Measurements from ENCODE around the gene KCNJ9. TPM values are rescaled to one million over a fixed set of nuclear protein-coding genes. Genes with fewer than 3 reads are reported as not detected.

KCNJ9 gene
- total and polyA plus RNA-seq, 2 experiments from 2014 or later = 0.24 to 0.34 TPM

DNA sequence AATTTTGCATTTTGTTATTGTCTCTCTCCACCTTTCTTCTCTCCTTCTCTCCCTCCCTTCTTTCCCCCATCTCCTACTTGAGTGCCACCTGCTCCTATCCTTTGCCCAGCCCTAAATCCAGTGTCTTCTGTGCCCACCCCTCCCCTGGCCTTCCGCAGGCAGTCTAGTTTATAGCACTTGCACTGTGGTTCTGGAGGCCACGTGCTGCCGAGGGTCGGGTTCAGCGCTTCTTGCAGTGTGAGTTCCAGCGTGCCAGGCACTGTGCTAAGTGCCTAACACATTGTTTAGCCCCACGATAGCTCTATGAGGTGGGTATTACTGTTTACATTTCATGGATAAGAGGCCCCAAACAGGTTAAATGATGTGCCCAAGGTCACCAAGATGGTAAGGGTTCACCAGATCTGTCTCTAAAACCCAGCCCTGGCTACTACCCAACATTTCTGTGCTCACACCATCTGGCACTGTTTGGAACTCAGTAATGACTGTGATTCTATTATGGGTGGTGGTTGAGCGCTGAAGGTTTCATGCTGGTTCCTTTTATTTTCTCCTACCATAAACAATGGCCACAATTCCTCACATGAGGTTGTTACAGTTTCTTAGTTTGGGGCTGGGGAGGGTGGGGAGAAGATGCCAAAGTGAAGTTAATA is 56.0 kb downstream of the KCNJ9 start:
- TF ChIP-seq, protein P1, sequence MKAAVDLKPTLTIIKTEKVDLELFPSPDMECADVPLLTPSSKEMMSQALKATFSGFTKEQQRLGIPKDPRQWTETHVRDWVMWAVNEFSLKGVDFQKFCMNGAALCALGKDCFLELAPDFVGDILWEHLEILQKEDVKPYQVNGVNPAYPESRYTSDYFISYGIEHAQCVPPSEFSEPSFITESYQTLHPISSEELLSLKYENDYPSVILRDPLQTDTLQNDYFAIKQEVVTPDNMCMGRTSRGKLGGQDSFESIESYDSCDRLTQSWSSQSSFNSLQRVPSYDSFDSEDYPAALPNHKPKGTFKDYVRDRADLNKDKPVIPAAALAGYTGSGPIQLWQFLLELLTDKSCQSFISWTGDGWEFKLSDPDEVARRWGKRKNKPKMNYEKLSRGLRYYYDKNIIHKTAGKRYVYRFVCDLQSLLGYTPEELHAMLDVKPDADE (IDR thresholded peaks at IDR 0.05) = no peak
- TF ChIP-seq, protein P2, sequence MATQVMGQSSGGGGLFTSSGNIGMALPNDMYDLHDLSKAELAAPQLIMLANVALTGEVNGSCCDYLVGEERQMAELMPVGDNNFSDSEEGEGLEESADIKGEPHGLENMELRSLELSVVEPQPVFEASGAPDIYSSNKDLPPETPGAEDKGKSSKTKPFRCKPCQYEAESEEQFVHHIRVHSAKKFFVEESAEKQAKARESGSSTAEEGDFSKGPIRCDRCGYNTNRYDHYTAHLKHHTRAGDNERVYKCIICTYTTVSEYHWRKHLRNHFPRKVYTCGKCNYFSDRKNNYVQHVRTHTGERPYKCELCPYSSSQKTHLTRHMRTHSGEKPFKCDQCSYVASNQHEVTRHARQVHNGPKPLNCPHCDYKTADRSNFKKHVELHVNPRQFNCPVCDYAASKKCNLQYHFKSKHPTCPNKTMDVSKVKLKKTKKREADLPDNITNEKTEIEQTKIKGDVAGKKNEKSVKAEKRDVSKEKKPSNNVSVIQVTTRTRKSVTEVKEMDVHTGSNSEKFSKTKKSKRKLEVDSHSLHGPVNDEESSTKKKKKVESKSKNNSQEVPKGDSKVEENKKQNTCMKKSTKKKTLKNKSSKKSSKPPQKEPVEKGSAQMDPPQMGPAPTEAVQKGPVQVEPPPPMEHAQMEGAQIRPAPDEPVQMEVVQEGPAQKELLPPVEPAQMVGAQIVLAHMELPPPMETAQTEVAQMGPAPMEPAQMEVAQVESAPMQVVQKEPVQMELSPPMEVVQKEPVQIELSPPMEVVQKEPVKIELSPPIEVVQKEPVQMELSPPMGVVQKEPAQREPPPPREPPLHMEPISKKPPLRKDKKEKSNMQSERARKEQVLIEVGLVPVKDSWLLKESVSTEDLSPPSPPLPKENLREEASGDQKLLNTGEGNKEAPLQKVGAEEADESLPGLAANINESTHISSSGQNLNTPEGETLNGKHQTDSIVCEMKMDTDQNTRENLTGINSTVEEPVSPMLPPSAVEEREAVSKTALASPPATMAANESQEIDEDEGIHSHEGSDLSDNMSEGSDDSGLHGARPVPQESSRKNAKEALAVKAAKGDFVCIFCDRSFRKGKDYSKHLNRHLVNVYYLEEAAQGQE (IDR thresholded peaks at IDR 0.05; ENCODE audit: unreplicated experiment) = no peak
- TF ChIP-seq, protein P3, sequence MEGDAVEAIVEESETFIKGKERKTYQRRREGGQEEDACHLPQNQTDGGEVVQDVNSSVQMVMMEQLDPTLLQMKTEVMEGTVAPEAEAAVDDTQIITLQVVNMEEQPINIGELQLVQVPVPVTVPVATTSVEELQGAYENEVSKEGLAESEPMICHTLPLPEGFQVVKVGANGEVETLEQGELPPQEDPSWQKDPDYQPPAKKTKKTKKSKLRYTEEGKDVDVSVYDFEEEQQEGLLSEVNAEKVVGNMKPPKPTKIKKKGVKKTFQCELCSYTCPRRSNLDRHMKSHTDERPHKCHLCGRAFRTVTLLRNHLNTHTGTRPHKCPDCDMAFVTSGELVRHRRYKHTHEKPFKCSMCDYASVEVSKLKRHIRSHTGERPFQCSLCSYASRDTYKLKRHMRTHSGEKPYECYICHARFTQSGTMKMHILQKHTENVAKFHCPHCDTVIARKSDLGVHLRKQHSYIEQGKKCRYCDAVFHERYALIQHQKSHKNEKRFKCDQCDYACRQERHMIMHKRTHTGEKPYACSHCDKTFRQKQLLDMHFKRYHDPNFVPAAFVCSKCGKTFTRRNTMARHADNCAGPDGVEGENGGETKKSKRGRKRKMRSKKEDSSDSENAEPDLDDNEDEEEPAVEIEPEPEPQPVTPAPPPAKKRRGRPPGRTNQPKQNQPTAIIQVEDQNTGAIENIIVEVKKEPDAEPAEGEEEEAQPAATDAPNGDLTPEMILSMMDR (conservative IDR thresholded peaks at IDR 0.05; ENCODE audit: low read depth in 2 of 2) = no peak
- TF ChIP-seq JUNB (IDR thresholded peaks at IDR 0.05; ENCODE audit: unreplicated experiment) = no peak
- no peak for TF ChIP-seq ZNF331 (CRISPR knock-in tag; IDR thresholded peaks at IDR 0.05; ENCODE audit: low read depth)
- TF ChIP-seq EZH2phosphoT487 (IDR thresholded peaks at IDR 0.05; ENCODE audit: unreplicated experiment) = no peak
- TF ChIP-seq NANOG (IDR thresholded peaks at IDR 0.05; ENCODE audit: borderline replicate concordance) = no peak
- TF ChIP-seq, protein P4, sequence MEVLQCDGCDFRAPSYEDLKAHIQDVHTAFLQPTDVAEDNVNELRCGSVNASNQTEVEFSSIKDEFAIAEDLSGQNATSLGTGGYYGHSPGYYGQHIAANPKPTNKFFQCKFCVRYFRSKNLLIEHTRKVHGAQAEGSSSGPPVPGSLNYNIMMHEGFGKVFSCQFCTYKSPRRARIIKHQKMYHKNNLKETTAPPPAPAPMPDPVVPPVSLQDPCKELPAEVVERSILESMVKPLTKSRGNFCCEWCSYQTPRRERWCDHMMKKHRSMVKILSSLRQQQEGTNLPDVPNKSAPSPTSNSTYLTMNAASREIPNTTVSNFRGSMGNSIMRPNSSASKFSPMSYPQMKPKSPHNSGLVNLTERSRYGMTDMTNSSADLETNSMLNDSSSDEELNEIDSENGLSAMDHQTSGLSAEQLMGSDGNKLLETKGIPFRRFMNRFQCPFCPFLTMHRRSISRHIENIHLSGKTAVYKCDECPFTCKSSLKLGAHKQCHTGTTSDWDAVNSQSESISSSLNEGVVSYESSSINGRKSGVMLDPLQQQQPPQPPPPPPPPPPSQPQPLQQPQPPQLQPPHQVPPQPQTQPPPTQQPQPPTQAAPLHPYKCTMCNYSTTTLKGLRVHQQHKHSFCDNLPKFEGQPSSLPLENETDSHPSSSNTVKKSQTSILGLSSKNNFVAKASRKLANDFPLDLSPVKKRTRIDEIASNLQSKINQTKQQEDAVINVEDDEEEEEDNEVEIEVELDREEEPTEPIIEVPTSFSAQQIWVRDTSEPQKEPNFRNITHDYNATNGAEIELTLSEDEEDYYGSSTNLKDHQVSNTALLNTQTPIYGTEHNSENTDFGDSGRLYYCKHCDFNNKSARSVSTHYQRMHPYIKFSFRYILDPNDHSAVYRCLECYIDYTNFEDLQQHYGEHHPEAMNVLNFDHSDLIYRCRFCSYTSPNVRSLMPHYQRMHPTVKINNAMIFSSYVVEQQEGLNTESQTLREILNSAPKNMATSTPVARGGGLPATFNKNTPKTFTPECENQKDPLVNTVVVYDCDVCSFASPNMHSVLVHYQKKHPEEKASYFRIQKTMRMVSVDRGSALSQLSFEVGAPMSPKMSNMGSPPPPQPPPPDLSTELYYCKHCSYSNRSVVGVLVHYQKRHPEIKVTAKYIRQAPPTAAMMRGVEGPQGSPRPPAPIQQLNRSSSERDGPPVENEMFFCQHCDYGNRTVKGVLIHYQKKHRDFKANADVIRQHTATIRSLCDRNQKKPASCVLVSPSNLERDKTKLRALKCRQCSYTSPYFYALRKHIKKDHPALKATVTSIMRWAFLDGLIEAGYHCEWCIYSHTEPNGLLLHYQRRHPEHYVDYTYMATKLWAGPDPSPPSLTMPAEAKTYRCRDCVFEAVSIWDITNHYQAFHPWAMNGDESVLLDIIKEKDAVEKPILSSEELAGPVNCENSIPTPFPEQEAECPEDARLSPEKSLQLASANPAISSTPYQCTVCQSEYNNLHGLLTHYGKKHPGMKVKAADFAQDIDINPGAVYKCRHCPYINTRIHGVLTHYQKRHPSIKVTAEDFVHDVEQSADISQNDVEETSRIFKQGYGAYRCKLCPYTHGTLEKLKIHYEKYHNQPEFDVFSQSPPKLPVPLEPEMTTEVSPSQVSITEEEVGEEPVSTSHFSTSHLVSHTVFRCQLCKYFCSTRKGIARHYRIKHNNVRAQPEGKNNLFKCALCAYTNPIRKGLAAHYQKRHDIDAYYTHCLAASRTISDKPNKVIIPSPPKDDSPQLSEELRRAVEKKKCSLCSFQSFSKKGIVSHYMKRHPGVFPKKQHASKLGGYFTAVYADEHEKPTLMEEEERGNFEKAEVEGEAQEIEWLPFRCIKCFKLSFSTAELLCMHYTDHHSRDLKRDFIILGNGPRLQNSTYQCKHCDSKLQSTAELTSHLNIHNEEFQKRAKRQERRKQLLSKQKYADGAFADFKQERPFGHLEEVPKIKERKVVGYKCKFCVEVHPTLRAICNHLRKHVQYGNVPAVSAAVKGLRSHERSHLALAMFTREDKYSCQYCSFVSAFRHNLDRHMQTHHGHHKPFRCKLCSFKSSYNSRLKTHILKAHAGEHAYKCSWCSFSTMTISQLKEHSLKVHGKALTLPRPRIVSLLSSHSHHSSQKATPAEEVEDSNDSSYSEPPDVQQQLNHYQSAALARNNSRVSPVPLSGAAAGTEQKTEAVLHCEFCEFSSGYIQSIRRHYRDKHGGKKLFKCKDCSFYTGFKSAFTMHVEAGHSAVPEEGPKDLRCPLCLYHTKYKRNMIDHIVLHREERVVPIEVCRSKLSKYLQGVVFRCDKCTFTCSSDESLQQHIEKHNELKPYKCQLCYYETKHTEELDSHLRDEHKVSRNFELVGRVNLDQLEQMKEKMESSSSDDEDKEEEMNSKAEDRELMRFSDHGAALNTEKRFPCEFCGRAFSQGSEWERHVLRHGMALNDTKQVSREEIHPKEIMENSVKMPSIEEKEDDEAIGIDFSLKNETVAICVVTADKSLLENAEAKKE (CRISPR knock-in tag; IDR thresholded peaks at IDR 0.05) = no peak
- TF ChIP-seq ZNF114 (CRISPR knock-in tag; IDR thresholded peaks at IDR 0.05) = no peak
- no peak for TF ChIP-seq POLR2AphosphoS5 (IDR thresholded peaks at IDR 0.05; ENCODE audit: low read depth)
- TF ChIP-seq EZH2 (IDR thresholded peaks at IDR 0.05; ENCODE audit: low read depth, unreplicated experiment) = no peak
- no peak for TF ChIP-seq CREB1 (CRISPR knock-in tag; IDR thresholded peaks at IDR 0.05; ENCODE audit: low read depth)
- no peak for TF ChIP-seq STAT1 (IDR thresholded peaks at IDR 0.05; ENCODE audit: unreplicated experiment)
- no peak overlapping the region for H3K4me3 Mint-ChIP-seq
- Histone ChIP-seq H3K4me1 (ENCODE audit: insufficient read depth) (no peaks in the 10 kb centered on the region), H3K79me2 (replicated peaks; ENCODE audit: insufficient read depth) (no peaks in the 10 kb centered on the region), H3K9me2 (ENCODE audit: insufficient read depth) (no peaks in the 10 kb centered on the region), H3K4me2 (no peak overlapping the region), H4K20me1 (replicated peaks; ENCODE audit: insufficient read depth) (no peaks in the 10 kb centered on the region; the same call in 1 of the 2 replicates), H3K27ac (ENCODE audit: low read depth) (no peak overlapping the region), H3F3A (replicated peaks; ENCODE audit: low read depth) (no peaks in the 10 kb centered on the region), H3K4me3 (no peak overlapping the region), H3K36me3 (ENCODE audit: insufficient read depth) (no peaks in the 10 kb centered on the region; the same call in 1 of the 2 replicates), H2AFZ (no peak overlapping the region), H3K27me3 (ENCODE audit: insufficient read depth) (no peaks in the 10 kb centered on the region)
- peaks cover 7% of the 10 kb centered on the region for H3K27me3 Mint-ChIP-seq (ENCODE audit: insufficient read depth, low read depth, poor library complexity)
- no peak for ATAC-seq
- H3K27ac Mint-ChIP-seq = no peak overlapping the region
- no peaks in the 10 kb centered on the region for H3K4me1 Mint-ChIP-seq
- DNase-seq (ENCODE audit: low spot score) = no peak
- H3K36me3 Mint-ChIP-seq (ENCODE audit: low read depth) = peaks cover 76% of the 10 kb centered on the region
- no peaks in the 10 kb centered on the region for H3K9me3 Mint-ChIP-seq
